GM21786 (cell line): ENCODE data around the gene ZNF541.
A peak's percentile ranks its signal among the peaks of the same experiment; 100 is the strongest.

Source experiments
- ATAC-seq: cut with Tn5 transposase; IDR thresholded peaks from one replicate; pipeline ENCODE4 v1.9.1; 2021; ENCODE audit not compliant: unreplicated experiment

The ZNF541 gene, protein sequence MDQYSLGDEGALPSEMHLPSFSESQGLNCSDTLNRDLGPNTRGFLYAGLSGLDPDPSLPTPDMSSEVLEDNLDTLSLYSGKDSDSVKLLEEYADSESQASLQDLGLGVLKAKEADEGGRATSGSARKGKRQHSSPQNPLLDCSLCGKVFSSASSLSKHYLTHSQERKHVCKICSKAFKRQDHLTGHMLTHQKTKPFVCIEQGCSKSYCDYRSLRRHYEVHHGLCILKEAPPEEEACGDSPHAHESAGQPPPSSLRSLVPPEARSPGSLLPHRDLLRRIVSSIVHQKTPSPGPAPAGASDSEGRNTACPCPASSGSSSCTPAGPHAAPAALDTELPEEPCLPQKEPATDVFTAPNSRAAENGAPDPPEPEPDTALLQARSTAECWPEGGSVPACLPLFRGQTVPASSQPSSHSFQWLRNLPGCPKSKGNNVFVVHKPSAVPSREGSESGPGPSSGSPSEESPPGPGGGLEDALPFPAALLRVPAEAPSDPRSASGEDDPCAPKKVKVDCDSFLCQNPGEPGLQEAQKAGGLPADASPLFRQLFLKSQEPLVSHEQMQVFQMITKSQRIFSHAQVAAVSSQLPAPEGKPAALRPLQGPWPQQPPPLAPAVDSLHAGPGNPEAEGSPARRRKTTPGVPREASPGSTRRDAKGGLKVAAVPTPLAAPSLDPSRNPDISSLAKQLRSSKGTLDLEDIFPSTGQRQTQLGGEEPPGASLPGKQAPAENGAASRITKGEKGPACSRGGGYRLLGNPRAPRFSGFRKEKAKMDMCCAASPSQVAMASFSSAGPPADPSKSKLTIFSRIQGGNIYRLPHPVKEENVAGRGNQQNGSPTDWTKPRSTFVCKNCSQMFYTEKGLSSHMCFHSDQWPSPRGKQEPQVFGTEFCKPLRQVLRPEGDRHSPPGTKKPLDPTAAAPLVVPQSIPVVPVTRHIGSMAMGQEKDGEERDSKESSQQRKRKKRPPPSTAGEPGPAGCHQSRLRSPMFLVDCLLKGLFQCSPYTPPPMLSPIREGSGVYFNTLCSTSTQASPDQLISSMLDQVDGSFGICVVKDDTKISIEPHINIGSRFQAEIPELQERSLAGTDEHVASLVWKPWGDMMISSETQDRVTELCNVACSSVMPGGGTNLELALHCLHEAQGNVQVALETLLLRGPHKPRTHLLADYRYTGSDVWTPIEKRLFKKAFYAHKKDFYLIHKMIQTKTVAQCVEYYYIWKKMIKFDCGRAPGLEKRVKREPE (N-terminal part only)

DNA sequence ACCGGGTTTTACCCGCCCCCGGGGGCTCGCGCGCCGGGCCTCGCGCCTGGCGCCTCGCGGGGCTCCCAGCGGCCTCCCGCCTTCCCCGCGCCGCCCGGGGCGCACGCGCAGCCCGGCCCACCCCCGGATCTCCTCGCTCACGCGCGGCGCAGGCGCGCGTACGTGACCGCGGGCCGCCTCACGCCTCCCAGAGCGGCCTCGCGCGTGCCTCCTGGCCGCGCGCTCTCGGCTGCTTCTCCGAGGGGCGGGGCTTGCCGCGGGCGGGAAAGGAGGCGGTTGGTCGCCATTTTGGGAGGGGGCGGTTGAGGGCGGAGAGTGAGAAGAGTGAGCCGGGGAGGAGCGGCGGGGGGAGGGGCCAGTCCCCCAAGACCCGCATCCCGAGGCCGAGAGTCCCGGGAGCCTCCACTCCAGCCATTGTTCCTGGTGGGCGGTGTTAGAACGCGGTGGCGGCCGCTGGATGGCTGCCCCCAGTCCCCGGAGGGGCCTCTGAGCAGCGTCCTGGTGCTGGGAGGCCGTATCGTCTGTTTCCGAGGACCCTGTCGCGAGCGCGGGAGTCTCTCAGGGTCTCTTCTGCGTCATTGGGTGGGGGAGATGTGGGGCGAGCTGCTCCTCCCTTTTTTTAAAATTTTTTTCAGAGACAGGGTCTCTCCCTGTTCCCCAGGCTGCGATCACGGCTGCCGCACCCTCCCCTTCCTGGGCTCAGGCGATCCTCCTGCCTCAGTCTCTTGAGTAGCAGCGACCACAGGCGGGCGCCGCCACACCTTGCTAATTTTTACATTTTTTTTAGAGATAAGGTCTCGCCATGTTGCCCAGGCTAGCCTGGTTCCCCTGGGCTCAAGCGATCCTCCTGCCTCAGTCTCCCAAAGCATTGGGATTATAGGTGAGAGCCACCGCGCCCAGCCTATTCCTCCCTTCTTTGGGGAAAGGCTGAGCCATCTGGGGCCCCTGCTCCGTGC is at the start of gene ZNF541:
Gene ZNF541, minus strand, starts transcription at position 78 of the 956 bp plus-strand sequence. CDS start 17,292 bp downstream, outside the sequence.
- ATAC-seq: no peak

DNA sequence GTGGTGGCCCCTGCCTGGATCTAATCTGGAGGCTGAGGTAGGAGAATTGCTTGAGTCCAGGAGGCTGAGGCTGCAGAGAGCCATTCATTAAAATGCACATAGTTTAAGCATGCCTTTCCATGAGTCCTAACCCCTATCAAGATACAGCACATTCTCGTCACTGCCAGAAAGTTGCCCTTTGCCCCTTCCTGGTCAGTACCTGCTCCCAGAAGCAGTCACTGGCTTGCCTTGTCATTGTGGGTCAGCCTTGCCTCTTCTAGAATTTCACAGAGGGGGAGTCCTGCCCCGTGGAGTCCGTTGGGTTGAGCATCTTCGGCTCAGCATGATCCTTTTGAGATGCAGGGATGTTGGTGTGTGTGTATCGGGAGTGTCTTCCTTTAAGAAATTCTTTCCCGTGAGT is 46.8 kb upstream of the ZNF541 start:
- no peak for ATAC-seq

DNA sequence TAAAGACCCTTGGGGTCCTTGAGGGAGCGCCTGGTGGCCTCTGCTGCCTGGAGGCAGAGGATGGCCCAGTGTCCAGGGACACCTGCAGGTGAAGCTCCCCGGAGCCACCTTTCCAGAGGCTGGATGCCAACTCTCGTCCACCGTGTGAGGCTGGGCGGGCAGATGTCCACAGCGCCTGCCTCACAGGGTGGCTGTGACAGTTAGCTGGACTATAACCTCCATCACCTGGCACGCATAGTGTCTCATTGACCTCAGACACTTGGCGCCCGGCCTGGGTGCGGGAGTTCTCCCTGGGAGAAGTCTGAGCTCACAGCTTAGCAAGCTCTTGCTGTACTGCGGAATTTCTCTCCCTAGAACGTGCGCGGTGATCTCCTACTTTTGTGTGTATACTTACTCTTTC is 45.8 kb upstream of the ZNF541 start:
- no peak for ATAC-seq

DNA sequence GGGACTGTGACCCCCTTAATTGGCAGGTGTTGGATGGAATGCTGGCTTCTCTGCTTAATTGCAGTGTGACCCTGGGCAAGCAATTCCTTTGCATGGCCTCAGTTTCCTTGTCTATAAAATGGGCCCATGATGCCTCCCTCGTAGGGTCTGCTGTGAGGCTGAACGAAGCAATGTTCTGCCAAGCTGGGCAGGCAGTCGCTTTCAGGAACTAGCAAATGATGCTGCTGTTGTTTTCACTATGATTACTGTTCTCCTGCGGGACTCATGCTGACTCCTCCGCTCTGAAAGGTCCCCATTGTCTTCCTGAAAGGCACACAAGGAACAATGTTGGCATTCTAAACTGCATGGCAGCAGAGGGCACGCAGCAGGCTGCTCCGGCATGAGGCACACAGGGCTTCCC is 42.8 kb upstream of the ZNF541 start:
- ATAC-seq: no peak

DNA sequence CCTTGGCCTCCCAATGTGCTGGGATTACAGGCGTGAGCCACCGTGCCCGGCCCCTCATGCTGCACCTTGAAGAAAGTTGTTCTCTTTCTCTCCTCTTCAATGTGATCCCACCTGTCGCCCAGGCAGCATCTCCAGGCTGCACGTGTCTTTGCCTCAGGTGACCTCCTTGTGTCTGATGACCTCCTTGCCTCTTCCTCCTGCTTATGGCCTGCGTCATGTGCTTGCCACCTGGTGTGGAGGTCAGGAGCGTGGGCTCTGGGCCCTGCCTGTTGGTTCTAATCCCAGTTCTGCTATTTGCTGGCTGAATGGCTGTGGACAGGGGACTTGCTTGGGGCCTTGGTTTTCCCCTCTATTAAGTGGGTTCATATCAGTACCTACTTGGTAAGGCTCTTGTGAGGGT is 42.3 kb upstream of the ZNF541 start:
- no peak for ATAC-seq

DNA sequence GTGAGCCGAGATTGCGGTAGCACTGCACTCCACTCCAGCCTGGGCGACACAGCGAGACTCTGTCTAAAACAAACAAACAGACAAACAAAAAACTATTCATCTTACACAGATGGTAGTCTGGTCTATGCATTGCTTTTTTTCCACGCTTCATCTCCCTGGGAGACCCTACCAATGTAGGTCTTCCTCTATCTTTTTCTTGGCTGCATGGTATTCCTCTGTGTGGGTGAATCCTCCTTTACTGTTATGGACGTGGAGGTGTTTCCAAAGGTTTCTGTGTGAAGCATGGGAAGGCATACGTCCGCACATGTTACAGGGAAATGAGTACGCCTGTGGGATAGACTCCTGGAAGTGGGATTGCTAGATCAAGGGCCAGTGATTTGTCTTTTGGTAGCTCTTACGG is 41.6 kb upstream of the ZNF541 start:
- no peak for ATAC-seq

DNA sequence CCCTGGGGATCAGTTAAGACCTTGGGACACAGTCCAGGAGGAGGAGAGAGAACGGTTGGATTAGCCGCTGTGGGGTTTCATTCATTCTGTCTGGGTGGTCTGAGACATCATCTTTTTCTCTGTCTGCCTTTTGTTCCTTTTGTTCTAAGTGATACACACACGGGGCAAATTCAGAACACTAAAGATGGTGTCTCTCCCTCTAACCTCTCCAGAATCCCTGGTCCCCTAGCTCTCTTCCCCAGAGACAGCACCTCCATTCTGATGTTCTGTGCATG is 41.0 kb upstream of the ZNF541 start:
- no peak for ATAC-seq

DNA sequence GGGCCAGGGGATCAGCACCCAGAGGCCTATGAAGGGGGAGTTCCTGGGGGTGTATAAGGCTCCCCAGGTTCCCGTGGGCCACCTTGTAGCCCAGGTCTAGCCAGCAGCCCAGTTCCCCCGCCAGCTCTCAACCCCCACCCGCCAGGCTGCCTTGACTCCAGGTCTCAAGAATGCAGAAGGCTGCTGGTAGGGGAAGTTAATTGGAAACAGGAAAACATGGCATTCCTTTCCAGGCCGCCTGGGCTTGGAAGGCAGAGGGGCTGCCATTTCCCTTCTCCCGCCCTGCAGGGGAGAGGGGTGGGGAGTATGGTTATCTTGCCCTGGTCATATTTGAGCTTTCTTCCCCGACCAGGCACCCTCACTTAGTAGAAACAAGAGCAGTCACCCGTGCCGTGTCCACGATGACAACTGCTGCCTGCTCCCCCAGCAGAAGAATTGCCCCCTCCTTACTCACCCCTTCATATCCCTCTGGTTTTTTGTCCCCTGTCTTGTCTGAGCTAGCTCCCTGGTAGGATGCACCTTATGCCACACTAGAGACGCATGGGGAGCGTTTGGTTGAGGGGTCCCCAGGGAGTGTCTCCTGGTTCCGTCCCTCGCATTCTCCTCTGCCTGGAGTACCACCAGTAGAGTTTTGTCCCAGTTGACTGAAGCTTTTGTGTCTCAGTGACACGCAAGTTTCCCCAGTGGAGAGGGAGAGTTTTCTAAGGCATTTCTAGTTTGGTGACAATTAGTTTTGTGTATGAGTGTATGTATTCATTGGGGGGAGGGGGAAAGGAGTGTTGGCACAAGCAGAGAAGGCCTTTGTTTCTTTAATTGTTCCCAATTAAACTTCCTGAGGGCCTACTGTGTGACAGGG is 40.4 kb upstream of the ZNF541 start:
- ATAC-seq: no peak

DNA sequence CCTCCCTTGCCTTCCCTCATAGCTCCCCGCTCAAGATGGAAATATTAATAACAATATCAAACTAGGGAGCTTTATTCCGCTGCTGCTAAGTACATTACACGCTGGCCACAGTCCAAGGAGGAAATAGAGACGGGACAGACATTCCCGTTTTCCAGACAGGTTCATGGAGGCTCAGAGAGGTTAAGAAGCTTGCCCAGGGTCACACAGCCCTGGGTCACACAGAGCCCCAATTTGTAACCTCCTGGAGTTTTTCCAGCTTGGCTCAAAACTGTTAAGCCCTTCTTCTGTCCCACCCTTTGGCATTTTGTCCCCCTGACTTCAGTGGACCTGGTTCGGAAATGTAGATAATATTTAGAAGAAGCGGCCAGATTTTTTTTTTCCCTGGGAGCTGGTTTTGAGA is 38.0 kb upstream of the ZNF541 start:
- no peak for ATAC-seq

DNA sequence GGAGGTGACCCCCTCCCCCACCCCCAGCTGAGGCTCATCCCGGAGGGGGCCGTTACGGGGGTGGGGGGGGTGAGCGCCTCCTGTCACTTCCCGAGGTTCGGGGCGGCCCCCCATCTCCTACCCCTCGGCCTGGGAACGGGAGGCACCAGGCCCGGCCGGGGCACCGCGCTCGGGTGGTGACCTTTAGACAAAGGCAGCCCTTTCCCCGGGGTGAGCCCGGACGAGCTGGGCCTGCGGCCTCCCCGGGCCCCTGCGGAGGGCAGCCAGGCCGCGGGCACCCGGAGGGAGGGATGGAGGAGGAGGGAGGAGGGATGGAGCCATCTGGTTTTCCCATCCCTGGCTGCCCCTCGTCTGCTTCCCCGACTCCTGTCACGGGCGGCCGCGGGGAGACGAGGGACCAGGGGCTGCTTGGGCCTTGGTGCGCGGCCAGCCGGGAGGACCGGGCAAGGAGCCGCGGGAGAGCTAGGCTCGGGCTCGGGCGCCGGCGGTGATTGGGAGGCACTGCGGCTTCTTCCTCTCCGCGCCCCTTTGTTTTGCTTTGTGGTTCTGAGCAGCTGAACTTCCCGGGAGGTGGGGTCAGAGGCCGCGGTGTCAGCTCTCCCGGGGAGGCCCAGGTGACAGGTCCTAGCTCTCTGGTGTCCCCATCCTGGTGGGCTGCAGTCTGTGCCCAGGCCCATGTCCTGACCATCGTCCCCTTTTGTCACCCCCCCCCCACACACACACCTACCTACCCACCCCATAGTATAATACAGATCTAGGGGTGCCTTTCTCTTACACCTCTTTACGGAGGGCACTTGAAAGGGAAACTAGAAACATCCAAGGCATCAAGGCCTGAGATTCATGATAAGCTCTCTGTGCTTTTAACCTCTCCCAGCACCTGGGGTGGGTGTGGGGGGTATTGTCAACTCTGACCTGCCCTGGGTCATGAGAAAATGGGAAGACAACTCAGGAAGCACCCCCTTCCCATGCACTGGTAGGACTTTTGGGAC is 37.3 kb upstream of the ZNF541 start:
- ATAC-seq: no peak

DNA sequence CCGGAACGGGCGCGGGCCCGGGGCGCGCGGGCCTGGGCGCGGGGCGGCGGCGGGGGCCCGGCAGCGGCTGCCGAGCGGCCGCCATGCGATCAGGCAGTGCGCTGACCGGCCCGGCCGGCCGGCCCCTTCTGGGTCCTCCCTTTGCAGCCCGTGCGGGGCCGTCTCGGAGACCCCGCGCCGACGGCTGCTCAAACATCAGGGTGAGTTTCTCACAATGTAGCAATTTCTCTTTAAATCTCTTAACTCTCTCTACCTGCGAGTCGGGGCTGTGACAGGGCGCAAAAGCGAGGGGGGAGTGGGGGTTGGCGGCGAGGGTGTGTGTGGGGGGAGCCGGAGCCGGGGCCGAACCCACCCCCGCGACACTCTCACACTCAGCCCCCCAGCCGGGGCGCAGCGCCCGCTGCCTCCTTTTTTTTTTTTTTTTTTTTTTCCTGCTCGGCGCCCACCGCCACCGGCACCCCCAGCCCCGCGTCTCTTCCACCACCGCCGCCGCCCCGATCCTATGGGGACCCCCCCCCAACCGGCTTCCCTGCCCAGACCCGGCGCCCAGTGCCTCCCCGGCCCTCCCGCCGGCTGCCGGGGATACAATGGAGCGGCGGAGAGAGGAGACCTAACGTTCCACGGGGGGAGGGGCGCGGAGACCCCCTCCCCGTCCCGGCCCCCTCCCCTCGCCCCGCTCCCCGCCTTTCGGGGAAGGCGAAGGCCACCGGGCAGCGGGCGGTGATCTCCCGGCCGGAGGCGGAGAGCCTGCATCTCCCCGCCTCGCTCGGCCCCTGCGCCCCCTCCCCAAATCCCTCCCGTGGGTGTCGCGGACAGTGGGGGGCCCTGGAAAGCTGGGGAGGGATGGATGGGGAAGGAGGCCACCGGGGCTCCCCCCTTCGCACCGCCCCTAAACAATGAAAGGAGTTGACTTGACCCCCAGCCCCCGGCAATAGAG is 36.3 kb upstream of the ZNF541 start, which contains the start of gene BICRA:
Gene BICRA, plus strand, starts transcription at position 166 of the 937 bp plus-strand sequence. CDS start 64,441 bp downstream, outside the sequence.
- peak; percentile 41 for ATAC-seq

DNA sequence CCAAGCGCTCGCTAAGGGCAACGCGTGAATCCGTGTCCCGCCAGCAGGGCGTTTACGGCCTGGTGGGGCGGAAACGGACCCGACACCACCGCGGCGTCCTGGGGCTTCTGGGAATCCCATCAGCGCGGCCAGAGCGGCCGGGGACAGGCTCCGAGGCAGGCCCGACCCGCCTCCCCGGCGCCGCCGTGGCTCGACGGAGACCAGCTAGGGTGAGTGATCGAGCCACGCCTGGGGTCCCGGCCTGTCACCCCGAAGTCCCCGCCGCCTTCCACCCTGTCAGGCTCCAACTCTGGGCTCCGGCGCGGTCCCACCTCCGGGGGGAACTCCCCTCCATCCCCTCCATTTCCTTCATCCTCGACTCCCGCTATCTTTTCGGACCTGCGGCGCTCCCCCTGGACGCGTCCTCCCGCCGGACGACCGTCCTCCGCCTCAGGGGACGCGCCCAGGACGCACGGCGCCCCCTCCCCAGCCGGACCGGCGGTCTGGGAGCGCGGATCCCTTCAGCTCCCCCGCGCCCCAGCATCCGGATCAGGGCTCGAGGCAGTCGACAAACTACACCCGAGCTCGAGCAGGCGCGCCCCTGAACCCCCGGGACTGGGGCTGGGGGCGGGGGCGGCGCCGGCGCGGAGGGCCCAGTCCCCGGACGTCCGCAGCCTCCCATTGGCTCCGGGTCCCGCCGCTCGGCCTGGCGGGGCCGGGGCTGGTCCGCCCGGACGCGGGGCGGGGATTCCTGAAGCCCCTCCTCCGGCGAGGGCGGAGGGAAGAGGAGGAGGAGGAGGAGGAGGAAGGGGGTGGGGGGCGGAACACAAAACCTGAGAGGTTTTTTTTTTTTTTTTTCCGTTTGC is 35.3 kb upstream of the ZNF541 start:
- ATAC-seq: peak; percentile 65

DNA sequence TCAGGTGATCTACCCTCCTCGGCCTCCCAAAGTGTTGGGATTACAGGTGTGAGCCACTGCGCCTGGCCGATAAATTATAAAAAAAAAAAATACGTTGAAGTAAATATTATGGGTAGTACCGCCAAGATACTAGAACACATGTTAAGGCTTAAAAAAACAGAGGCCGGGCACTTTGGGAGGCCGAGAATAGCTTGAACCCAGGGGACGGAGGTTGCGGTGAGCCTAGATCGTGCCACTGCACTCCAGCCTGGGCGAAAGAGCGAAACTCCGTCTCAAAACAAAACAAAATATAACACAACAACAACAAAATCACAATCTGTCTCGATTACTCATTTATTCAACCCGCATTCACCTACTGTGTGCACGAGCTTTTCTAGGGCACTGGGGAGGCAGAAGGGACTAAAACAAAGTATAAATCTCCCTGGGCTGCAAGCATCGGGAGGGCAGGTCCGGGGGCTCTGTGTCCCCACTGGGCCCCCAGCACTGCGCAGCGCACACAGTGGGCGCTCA is 34.7 kb upstream of the ZNF541 start:
- ATAC-seq: no peak

DNA sequence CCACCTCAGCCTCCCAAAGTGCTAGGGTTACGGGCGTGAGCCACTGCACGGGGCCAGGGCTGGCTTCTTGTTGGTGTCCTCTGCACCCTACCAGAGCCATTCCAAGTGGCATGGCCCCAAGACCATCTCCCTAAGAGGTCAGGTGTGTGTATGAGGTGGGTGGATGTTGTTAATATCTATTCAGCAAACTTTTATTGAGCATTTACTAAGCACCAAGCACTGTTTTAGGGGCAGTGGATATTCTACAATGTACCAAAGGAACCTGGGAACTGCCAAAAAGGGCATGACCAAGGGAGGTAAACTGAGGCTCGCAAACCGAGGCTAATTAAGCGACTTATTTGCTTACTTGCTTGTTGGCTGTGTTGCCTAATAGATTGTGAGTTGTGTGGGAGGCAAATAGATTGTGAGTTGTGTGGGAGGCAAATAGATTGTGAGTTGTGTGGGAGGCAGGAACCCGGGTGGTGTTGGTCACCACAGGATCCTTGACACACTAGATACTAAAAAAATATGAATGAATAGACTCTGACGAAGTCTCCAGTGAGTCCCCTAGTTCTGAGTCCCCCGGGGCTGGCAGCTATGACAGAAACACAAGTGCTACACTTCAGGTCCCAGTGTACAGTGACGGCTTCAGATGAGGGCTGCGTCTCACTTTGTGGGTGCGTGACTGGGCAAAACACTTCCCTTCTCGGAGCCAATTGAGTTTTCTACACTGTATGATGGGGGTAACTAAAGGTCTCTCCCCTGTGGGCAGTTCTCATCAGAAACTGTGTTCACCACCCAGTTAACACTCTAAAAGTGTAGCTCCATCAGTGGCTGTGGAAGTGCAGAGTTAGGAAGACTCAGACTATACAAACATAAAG is 31.0 kb upstream of the ZNF541 start:
- no peak for ATAC-seq
